Fibroblast of the aortic adventitia (primary cell): ENCODE measurements around the gene UCHL5. TPM values are rescaled to one million over a fixed set of nuclear protein-coding genes. Genes with fewer than 3 reads are reported as not detected.

Experiments
- DNase-seq: peaks from one replicate; pipeline ENCODE4 v3.0.0-alpha.2; 2010; ENCODE audit warnings: low read depth
- H3K4me3 ChIP-seq: 2 replicates; pipeline ENCODE4 v1.5.1; 2011; ENCODE audit warnings: low read depth, mild to moderate bottlenecking, control low read depth, low read length, moderate library complexity
- small RNA-seq: library from RNA; depleted of rRNA; stranded (forward); fragments of <200 nt; gene quantifications from one replicate; pipeline ENCODE3, GENCODE V24; 2012
- total RNA-seq: library from RNA; depleted of rRNA; stranded (reverse); fragments of >200 nt; gene quantifications from 2 replicates; pipeline ENCODE4 v1.2.3, GENCODE V29; 2012; ENCODE audit warnings: low replicate concordance
- TF ChIP-seq, protein P1 (sequence below): IDR thresholded peaks from 2 replicates; pipeline ENCODE4 v1.5.1; 2011; ENCODE audit warnings: mild to moderate bottlenecking, low read length, control low read depth, inconsistent platforms; ENCODE audit not compliant: insufficient read depth

Gene UCHL5
- total RNA-seq, 1 donor = 35.6 TPM

DNA sequence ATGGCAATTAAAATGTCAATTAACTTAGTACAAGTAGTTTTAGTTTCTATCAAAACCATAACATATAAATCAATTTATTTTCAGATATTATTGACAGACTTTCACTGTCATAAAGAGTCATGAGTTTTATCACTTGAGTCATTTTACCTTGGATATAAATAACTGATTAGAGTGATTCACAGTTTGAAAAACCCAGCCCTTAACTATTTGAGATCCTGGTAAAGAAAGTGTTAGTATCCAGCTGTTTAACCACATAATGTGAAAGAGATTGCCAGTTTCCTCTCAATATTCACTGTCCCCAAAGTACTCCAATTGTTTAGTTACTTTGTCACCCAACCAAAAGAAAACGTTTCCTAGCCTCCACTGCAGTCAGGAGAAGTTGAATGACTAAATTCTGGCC lies 91.3 kb downstream of the UCHL5 start:
- no peak for DNase-seq
- TF ChIP-seq, protein P1, sequence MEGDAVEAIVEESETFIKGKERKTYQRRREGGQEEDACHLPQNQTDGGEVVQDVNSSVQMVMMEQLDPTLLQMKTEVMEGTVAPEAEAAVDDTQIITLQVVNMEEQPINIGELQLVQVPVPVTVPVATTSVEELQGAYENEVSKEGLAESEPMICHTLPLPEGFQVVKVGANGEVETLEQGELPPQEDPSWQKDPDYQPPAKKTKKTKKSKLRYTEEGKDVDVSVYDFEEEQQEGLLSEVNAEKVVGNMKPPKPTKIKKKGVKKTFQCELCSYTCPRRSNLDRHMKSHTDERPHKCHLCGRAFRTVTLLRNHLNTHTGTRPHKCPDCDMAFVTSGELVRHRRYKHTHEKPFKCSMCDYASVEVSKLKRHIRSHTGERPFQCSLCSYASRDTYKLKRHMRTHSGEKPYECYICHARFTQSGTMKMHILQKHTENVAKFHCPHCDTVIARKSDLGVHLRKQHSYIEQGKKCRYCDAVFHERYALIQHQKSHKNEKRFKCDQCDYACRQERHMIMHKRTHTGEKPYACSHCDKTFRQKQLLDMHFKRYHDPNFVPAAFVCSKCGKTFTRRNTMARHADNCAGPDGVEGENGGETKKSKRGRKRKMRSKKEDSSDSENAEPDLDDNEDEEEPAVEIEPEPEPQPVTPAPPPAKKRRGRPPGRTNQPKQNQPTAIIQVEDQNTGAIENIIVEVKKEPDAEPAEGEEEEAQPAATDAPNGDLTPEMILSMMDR = no peak
- no peak overlapping the region for H3K4me3 ChIP-seq

DNA sequence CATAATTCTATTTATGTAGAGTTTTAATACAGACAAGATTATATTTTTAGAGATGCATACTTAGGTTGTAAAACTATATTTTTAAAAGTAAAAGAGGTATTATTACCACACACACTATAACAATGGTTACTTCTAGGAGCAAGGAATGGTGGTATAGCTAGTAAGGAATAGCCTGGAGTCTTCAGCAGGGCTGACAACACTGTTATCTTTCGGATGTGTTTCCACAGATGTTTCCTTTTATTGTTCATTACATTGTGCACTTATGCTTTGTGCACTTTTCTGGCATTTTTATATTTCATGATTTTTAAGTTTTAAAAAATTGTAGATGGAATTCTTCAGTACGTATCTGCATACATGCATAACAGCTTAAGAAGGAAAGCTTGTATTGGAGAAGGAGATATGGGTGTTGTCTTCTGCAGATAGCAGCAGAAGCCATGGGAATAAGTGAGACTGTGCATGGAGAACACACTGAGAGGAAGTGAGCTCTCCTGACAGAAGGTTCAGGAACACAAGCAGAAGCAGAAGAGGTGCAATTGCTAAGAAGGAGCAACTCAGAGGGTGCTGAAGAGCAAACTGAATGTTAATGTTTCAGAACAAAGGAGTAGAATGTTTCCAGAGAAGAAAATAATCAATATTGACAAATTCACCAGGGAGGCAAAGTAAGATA lies 91.8 kb downstream of the UCHL5 start:
- TF ChIP-seq, protein P1 = no peak
- H3K4me3 ChIP-seq = no peak overlapping the region
- no peak for DNase-seq

DNA sequence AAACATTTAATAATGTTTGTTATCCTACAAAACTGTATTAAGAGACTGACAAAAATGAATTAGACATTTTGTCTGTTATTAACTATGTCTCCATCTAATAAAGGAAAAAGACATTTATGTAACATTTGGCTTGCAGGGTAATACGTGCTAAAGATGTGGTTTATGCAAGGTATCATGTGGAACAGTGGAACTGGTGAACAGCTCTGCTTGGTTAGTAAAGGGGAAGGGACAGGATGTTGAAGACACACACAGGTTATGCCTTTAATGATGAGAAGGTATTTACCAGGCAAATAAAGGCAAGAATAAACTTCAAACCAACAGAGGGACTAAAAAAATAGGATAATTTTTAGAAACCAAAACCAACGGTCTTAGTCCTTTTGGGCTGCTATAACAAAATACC lies 93.1 kb downstream of the UCHL5 start:
- DNase-seq = no peak
- TF ChIP-seq, protein P1 = no peak
- no peak overlapping the region for H3K4me3 ChIP-seq

DNA sequence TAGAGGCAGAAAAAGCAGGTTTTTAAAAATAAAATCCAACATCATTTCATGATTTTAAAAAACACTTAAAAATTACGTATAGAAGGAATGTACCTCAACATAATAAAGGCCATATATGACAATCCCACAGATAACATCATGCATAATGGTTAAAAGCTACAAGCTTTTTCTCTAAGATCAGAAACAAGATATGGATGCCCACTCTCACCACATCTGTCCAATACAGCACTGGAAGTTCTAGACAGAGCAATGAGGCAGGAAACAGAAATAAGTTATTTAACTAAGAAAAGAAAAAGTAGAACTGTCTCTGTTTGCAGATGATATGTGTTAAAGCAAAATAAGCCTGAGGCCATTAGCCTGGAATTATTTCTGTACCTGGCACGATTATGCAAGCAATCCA lies 96.3 kb downstream of the UCHL5 start:
- no peak for DNase-seq
- TF ChIP-seq, protein P1 = no peak

More for the DNA sequence above, 96.3 kb downstream of the UCHL5 start:
- H3K4me3 ChIP-seq = no peak overlapping the region

Small RNA genes lying within 50 kb of the gene (small RNA-seq; reads per million reads assigned to genes)
- gene SCARNA18B = 2.3 reads per million, percentile 73 among the genes with 10 or more reads in this experiment

Other genes with a start within 250 kb of the UCHL5 start
- 92.8 and 134 TPM in 2 replicates for gene RO60, start 252 bp upstream of the UCHL5 start, total RNA-seq
- 4.3 and 25.7 TPM in 2 replicates for gene GLRX2, start 46.1 kb upstream of the UCHL5 start, total RNA-seq
- 33.4 and 174 TPM in 2 replicates for gene CDC73, start 62.7 kb upstream of the UCHL5 start, total RNA-seq
- gene B3GALT2, start 127.3 kb upstream of the UCHL5 start, total RNA-seq = 0.18 and 1.2 TPM in 2 replicates